D341Med (cell line): ENCODE results near the gene MEGF6.

Source experiments
- DNase-seq: peaks from one replicate; pipeline ENCODE4 v3.0.0; 2012; ENCODE audit warnings: low spot score

MEGF6 gene

GRCh38 chr1:3459051-3459908 lies 152.0 kb downstream of the MEGF6 start:
- no peak for DNase-seq

GRCh38 chr1:3457910-3458883 lies 153.1 kb downstream of the MEGF6 start:
- DNase-seq, result no peak

GRCh38 chr1:3456964-3457909 lies 154.1 kb downstream of the MEGF6 start:
- DNase-seq, result no peak

GRCh38 chr1:3456449-3456963 lies 154.8 kb downstream of the MEGF6 start:
- no peak for DNase-seq

GRCh38 chr1:3455670-3456448 lies 155.4 kb downstream of the MEGF6 start:
- no peak for DNase-seq

GRCh38 chr1:3454811-3455618 lies 156.3 kb downstream of the MEGF6 start:
- DNase-seq, result no peak

GRCh38 chr1:3453891-3454810 lies 157.2 kb downstream of the MEGF6 start, which contains the start of gene ARHGEF16:
ARHGEF16 (plus strand) TSS chr1:3454665; CDS start chr1:3463085, 8,420 bp downstream.
- DNase-seq, result peak; percentile 72

GRCh38 chr1:3453203-3453761 lies 158.0 kb downstream of the MEGF6 start:
- DNase-seq, result peak; percentile 88

- DNase-seq, result no peak
Observed at GRCh38 chr1:3452866-3453175, 158.5 kb downstream of the MEGF6 start.

- no peak for DNase-seq
Observed at GRCh38 chr1:3451994-3452865, 159.1 kb downstream of the MEGF6 start.

- no peak for DNase-seq
Observed at GRCh38 chr1:3450983-3451382, 160.3 kb downstream of the MEGF6 start.

- no peak for DNase-seq
Observed at GRCh38 chr1:3450202-3450863, 161.0 kb downstream of the MEGF6 start.

GRCh38 chr1:3444736-3445135 lies 166.6 kb downstream of the MEGF6 start:
- DNase-seq, result no peak

GRCh38 chr1:3444298-3444697 lies 167.0 kb downstream of the MEGF6 start:
- DNase-seq, result no peak

GRCh38 chr1:3443807-3444206 lies 167.5 kb downstream of the MEGF6 start:
- no peak for DNase-seq

- DNase-seq, result no peak
Observed at GRCh38 chr1:3442901-3443300, 168.4 kb downstream of the MEGF6 start.

- no peak for DNase-seq
Observed at GRCh38 chr1:3442331-3442730, 169.0 kb downstream of the MEGF6 start.
